GM06990 (cell line): ENCODE results near the gene TBC1D13.

Experiments
- DNase-seq: peaks from one replicate; pipeline ENCODE4 v3.0.0-alpha.2; 2011; ENCODE audit not compliant: insufficient read length; ENCODE audit errors: extremely low read depth
- H3K27me3 ChIP-seq: replicated peaks from 2 replicates; pipeline ENCODE4 v1.6.0; 2011; ENCODE audit warnings: low read length; ENCODE audit not compliant: control insufficient read depth, insufficient read depth
- H3K36me3 ChIP-seq: 2 replicates; pipeline ENCODE4 v1.5.1; 2011; ENCODE audit warnings: low read length; ENCODE audit not compliant: control insufficient read depth, insufficient read depth
- H3K4me3 ChIP-seq: replicated peaks from 2 replicates; pipeline ENCODE4 v1.5.1; 2011; ENCODE audit warnings: low read depth, mild to moderate bottlenecking, control low read depth, low read length
- CTCF ChIP-seq: IDR thresholded peaks from 2 replicates; pipeline ENCODE4 v1.5.1; 2011; ENCODE audit warnings: low read length, control low read depth, mild to moderate bottlenecking, inconsistent platforms; ENCODE audit not compliant: insufficient read depth, poor library complexity, severe bottlenecking

The TBC1D13 gene

GRCh38 chr9:128753627-128754026 is 33.4 kb upstream of the TBC1D13 start:
- Histone ChIP-seq H3K27me3 (no peaks in the 10 kb centered on the region), H3K4me3 (no peak overlapping the region), H3K36me3 (peaks cover 10% of the 10 kb centered on the region)
- no peak for DNase-seq
- TF ChIP-seq CTCF = no peak

DNA sequence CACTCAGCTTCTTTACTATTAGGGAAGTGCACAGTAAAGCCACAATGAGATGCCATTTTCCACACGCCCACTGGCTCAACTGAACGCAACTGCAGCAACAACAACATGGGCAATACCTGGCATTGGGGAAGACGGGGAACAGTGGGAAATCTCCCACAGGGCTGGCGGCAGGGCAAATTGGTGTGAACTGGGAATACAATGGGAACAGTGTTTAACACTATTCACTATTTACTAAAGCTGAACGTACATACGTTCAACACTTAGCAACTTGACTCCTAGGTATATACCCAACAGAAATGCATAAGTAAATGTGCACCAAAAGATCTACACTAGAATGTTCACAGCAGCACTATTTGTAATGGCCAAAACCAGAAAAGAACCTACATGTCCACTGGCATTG is 29.5 kb upstream of the TBC1D13 start:
- no peak for TF ChIP-seq CTCF
- no peaks in the 10 kb centered on the region for H3K27me3 ChIP-seq
- H3K36me3 ChIP-seq = no peaks in the 10 kb centered on the region; the same call in 1 of the 2 replicates
- H3K4me3 ChIP-seq = no peak overlapping the region
- DNase-seq = no peak

- no peaks in the 10 kb centered on the region for H3K27me3 ChIP-seq
- H3K36me3 ChIP-seq = no peaks in the 10 kb centered on the region; the same call in 1 of the 2 replicates
- no peak for DNase-seq
- no peak overlapping the region for H3K4me3 ChIP-seq
- no peak for TF ChIP-seq CTCF
Observed at GRCh38 chr9:128762671-128763449, 24.2 kb upstream of the TBC1D13 start.

- Histone ChIP-seq H3K27me3 (no peaks in the 10 kb centered on the region), H3K4me3 (no peak overlapping the region), H3K36me3 (no peaks in the 10 kb centered on the region; the same call in 1 of the 2 replicates)
- TF ChIP-seq CTCF = no peak
- DNase-seq = no peak
Observed at GRCh38 chr9:128764361-128764760, 22.7 kb upstream of the TBC1D13 start.

DNA sequence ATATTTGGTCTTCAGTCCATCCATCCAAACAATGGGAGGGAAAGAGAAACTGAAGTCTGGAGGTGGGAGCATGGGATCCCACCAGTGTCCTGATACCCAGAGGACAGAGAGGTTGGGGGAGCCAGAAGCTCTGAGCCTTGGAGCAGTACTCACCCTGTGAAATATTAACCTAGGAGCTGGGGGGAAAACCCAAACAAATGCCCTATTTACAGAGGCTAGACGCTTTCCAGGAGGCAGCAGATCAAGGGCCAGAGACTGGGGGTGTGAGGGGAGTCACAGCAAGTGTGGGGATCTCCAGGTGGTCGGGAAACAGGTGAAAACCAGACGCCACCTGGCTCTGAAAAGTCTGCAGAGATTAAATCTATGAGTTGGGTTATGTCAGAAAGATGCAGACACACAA is 21.6 kb upstream of the TBC1D13 start:
- no peak overlapping the region for H3K4me3 ChIP-seq
- no peaks in the 10 kb centered on the region for H3K27me3 ChIP-seq
- no peak for DNase-seq
- H3K36me3 ChIP-seq = no peaks in the 10 kb centered on the region; the same call in 1 of the 2 replicates
- TF ChIP-seq CTCF = no peak
